ENCODE data around the gene MAMLD1. TPM values are rescaled to one million over a fixed set of nuclear protein-coding genes. Genes with fewer than 3 reads are reported as not detected.

Gene MAMLD1
- total RNA-seq, 1 experiment from 2014 or later, result 3.8 TPM

- DNase-seq (ENCODE audit: low read depth), result no peak
These were observed 96.1 kb downstream of the MAMLD1 start for GRCh38 chrX:150459196-150459595.

GRCh38 chrX:150460063-150460462 is 96.9 kb downstream of the MAMLD1 start:
- no peak for DNase-seq (ENCODE audit: low read depth)

GRCh38 chrX:150460781-150461180 is 97.7 kb downstream of the MAMLD1 start:
- DNase-seq (ENCODE audit: low read depth), result no peak

DNA sequence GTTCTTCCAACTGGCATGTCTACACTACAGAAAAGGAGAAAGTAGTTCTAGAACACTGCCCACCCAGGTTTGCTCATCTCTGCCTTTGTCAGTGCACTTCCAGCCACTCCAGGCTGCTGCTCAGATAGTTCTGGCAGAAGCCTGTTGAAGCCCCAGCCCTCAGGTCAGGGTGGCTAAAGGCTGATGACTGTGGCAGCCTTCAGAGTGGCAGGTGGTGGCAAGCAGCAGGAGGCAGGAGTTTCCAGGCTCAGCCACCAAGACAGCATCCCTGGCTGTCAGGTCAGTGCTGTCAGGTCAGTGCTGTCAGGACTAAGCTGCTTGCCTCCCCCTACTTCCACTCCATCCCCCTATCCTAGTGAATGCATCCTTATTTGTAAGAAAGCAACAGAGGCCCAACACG is 100.4 kb downstream of the MAMLD1 start:
- no peak for DNase-seq (ENCODE audit: low read depth)

DNA sequence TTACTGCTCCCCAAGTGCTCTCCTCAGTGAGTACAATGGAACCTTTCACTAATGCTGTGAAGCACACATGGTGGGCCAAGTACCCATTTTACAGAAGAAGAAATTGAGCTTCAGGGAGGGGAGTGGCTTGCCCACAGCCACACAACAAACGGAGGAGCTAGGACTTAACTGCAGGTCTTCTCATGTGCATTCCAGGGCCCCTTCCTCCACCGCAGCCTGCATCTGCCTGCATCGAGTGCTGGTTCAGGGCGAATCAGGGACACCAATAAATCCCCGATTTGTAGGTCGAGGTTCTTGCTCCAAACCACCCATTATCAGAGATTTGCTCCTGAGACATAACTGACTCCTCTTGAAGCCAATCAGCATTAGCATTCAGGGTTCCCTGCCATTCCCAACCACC is 100.9 kb downstream of the MAMLD1 start:
- DNase-seq (ENCODE audit: low read depth), result no peak

GRCh38 chrX:150465326-150465725 is 102.2 kb downstream of the MAMLD1 start:
- no peak for DNase-seq (ENCODE audit: low read depth)

- DNase-seq (ENCODE audit: low read depth), result no peak
These were observed 103.0 kb downstream of the MAMLD1 start for GRCh38 chrX:150465881-150466775.

DNA sequence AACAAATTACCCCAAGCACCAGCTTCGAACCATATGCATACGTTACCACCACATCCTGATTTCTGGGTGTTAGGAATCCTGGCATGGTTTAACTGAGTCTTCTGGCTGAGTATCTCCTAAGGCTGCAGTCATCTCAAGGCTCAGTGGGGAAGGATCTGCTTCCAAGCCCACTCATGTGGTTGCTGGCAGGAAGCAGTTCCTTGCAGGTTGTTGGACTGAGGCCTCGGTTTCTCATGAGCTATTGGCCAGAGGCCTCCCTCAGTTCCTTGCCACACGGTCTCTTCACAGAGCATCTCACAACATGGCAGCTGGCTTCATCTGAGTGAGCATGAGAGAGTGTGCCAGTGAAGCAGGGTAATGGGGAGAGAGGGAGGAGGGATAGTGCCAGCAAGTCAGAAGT is 109.2 kb downstream of the MAMLD1 start:
- DNase-seq (ENCODE audit: low read depth), result no peak

- no peak for DNase-seq (ENCODE audit: low read depth)
These were observed 110.3 kb downstream of the MAMLD1 start for GRCh38 chrX:150473371-150473770.

GRCh38 chrX:150475461-150475860 is 112.3 kb downstream of the MAMLD1 start:
- DNase-seq (ENCODE audit: low read depth), result peak; percentile 26

DNA sequence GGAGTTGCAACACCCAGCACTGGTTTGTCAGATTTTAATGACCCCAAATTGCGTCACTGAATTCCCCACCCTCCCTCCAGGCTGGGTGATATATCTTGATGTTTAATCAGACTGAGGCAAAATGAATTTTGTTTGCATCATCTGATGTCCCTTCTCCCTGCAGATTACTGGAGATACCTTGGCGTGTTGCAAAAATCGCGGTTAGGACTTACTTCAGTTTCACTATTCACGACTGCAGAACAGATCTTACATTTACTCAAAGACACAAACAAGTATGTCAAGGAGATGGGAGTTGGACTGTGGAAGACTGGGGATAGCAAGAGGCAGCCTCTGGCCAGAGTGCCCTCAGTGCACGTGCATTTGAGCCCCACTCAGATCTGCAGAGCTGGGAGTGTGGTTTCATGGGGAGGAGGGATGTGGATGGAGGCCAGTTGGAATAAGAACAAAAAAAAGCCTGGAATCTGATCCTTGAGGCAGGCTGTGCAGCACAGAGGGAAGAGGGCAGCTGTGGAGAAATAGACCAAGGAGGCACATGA is 113.1 kb downstream of the MAMLD1 start:
- DNase-seq (ENCODE audit: low read depth), result peak; percentile 58

GRCh38 chrX:150477371-150477770 is 114.3 kb downstream of the MAMLD1 start:
- DNase-seq (ENCODE audit: low read depth), result no peak

GRCh38 chrX:150478496-150479492 is 115.7 kb downstream of the MAMLD1 start:
- no peak for DNase-seq (ENCODE audit: low read depth)

DNA sequence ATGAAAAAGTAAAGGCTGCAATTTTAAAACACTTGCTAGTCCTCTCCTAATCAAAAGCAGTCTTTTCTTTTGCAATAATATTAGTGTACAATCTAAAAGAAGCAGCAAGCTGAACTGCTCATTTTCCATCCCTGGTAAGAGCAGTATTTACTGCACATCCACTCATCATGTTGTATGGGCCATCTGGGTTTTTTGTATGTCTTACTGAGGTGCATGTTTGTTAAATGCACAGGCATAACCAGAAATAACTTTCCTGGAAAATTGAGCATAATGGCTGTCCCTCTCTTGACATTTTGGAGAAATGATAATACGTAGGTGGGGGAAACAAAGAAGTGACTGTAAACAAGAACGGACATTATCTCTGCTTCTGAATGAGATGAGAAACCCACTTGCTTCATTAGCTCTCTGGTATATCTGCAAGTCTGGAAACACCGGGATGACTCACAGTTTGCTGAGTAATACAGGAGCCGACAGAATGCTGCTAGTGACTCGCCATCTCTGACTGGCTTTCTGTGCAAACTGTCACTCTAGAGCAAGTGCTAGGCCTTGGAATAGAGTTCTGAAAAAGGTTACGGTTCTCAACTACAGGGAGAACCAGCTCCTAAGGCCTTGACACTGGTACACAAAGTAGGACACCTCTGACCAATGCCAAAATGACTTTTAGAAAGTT is 119.6 kb downstream of the MAMLD1 start:
- DNase-seq (ENCODE audit: low read depth), result peak; percentile 41

DNA sequence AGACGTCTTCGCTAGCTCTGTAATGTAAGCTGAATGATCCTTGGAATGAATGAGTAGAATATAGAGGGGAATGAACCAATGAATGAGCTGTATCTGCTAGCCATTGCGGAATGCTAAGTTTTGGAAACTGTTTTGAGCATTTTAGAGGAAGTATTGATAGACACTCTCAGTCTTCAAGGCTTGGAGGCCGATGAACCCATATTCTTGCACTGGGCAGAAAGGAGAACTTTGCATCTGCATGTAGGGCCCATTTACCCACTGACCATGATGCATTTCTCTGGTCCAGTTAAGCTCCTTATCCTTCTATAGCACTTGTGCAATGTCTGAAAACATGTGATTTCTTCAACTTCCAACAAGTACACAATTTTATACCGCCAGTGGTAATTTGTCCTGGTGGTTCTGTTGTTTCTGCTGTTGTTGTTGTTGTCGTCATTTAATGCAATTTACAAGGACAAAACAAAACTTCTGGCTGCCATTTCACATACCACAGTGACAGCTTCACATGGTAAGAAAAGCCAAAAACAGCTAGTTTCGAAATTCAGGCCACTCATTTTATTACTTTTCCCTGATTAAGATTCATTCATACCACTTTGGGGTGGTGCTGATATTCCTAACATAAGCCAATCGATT is 120.4 kb downstream of the MAMLD1 start:
- no peak for DNase-seq (ENCODE audit: low read depth)

DNA sequence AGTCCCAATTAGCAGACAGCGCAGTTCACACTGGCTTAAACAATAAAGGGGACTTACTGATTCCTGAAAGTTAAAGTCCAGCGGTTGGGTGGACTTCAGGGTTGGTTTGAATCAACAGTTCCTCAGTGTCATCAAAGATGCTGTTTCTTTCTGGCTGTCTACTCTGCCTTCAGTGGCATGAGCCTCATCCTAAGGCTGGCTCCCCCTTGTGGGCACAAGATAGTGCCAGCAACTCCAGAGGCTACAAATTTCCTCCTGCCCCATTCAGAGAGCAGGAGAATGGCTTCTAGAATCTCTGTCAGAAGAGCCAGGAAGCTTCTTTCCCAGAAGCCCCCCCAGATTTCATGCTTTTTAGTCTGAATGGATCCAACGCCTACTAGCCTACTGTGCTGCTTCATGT is 122.9 kb downstream of the MAMLD1 start:
- peak; percentile 44 for DNase-seq (ENCODE audit: low read depth)

GRCh38 chrX:150487369-150488094 is 124.4 kb downstream of the MAMLD1 start:
- no peak for DNase-seq (ENCODE audit: low read depth)

GRCh38 chrX:150489359-150490015 is 126.4 kb downstream of the MAMLD1 start:
- no peak for DNase-seq (ENCODE audit: low read depth)

- DNase-seq (ENCODE audit: low read depth), result no peak
These were observed 132.4 kb downstream of the MAMLD1 start for GRCh38 chrX:150495496-150495895.

GRCh38 chrX:150499240-150499639 is 136.1 kb downstream of the MAMLD1 start:
- no peak for DNase-seq (ENCODE audit: low read depth)

All from LHCN-M2 (cell line).